ENCODE data around the gene TMEM270.

TMEM270 gene

GRCh38 chr7:73908123-73908611, 47.2 kb downstream of the TMEM270 start:
- DNase-seq (ENCODE audit: low spot score), result no peak

GRCh38 chr7:73909051-73909941, 48.3 kb downstream of the TMEM270 start:
- peak; percentile 67 for DNase-seq (ENCODE audit: low spot score)

DNA sequence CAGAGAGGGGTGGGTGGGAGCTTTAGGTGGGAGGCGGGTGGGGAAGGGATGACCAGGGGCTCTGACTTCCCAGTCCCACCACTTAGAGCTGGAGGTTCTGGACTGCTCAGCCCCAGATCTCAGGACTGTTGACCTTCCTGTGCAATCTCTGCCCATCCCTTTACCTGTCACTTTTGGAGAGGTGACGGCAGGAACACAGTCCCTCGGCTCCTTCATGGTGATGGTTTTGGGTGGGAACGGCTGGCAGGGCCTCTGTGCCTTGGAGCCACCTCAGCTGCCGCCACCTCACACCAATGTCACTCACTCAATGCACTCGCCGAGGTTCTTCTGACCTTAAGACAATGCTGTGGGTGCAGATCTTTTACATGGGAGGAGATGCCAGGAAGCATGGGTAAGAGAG, 49.0 kb downstream of the TMEM270 start:
- no peak for DNase-seq (ENCODE audit: low spot score)

- DNase-seq (ENCODE audit: low spot score), result no peak
Measured at GRCh38 chr7:73912223-73912622, 51.3 kb downstream of the TMEM270 start.
